Upper lobe of left lung (tissue), 4 donors: ENCODE results near the gene TBC1D5.

Experiments used
- CTCF ChIP-seq, 6 experiments: fragments of 450-650 bp in 4 of 6; fragments of 200-600 bp in 2 of 6; sonication (generic) in 2 of 6; IDR thresholded peaks; one replicate each; pipeline ENCODE4 v1.5.1; 2016 to 2019; ENCODE audit warnings: antibody characterized with exemption in 6 of 6
- EP300 ChIP-seq, 4 donors: sonication (generic); formaldehyde crosslinking; IDR thresholded peaks; one replicate each; pipeline ENCODE4 v1.5.1; 2017; ENCODE audit warnings: antibody characterized with exemption in 4 of 4, control low read depth in 2 of 4
- POLR2A ChIP-seq, 4 donors: fragments of 450-650 bp; IDR thresholded peaks; one replicate each; pipeline ENCODE4 v1.5.1; 2016 to 2017; ENCODE audit warnings: antibody characterized with exemption in 4 of 4, mild to moderate bottlenecking in 2 of 4
- POLR2AphosphoS5 ChIP-seq, 2 donors: sonication (generic); formaldehyde crosslinking; IDR thresholded peaks; one replicate each; pipeline ENCODE4 v1.5.1; 2017; ENCODE audit warnings: antibody characterized with exemption in 2 of 2

GRCh38 chr3:17190353-17191078, 551.9 kb downstream of the TBC1D5 start:
- TF ChIP-seq EP300 (IDR thresholded peaks at IDR 0.05), result no peak
- no peak for TF ChIP-seq CTCF (IDR thresholded peaks at IDR 0.05)
- TF ChIP-seq POLR2A (IDR thresholded peaks at IDR 0.05), result no peak
- TF ChIP-seq POLR2AphosphoS5 (IDR thresholded peaks at IDR 0.05), result no peak
